Measurements from ENCODE around the gene IRAK2. TPM values are rescaled to one million over a fixed set of nuclear protein-coding genes. Genes with fewer than 3 reads are reported as not detected.

The IRAK2 gene
- total RNA-seq, 1 experiment from 2014 or later = 0.61 TPM

DNA sequence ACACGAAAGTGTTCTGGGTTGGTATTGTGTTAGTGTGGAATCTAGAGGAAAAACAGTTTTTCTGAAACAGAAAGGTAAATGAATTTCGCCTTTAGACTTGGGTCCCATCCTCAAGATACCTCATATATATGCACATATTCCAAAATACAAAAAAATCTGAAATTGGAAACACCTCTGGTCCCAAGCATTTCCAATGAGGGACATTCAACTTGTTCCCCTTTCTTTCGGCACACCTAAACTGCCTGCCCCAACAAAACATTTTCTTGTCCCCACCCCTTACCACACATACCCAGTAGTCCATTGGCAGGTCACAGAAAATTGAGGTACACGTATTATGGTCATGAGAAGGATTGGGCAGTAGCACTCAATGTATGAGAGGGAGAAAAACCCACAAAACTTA lies 9.1 kb upstream of the IRAK2 start:
- H3K23ac ChIP-seq (ENCODE audit: insufficient read length, low read depth, low read length) = no peak overlapping the region
- no peaks in the 10 kb centered on the region for H3K4me1 ChIP-seq (ENCODE audit: insufficient read depth, low read length)
- H3K9me3 ChIP-seq (ENCODE audit: control insufficient read depth, low read depth, low read length) = no peaks in the 10 kb centered on the region
- WGBS (ENCODE audit: extremely low coverage, insufficient read length, low lambda C conversion rate) = no CpG with 5 or more reads among the region's 4 CpGs
- no peak overlapping the region for H3K27ac ChIP-seq (ENCODE audit: insufficient read length, low read depth, low read length)
- H2AK5ac ChIP-seq (ENCODE audit: insufficient read length, low read length) = no peak overlapping the region
- H2BK20ac ChIP-seq (ENCODE audit: low read depth, low read length, poor library complexity, severe bottlenecking) = no peak overlapping the region
- no peak overlapping the region for H3K18ac ChIP-seq (ENCODE audit: insufficient read length, low read depth, low read length)
- no peak overlapping the region for H3K56ac ChIP-seq (ENCODE audit: insufficient read length, low read depth, low read length)
- no peaks in the 10 kb centered on the region for H3K27me3 ChIP-seq (ENCODE audit: insufficient read depth, low read length)
- peaks cover 13 to 35% (median 23%) of the 10 kb centered on the region in 3 experiments; a peak in 6 of 7 replicates for H3K36me3 Mint-ChIP-seq (ENCODE audit: insufficient read depth in 1 of 3, low read depth in 3 of 3)
- no peaks in the 10 kb centered on the region for H3K23me2 ChIP-seq (ENCODE audit: insufficient read length, low read depth, low read length, poor library complexity, severe bottlenecking)
- no peak overlapping the region for H3K9ac ChIP-seq (ENCODE audit: extremely low read depth, insufficient read length, low read length)
- no peak overlapping the region for H3K4me3 Mint-ChIP-seq
- H4K5ac ChIP-seq (ENCODE audit: insufficient read length, low read depth, low read length) = no peak overlapping the region
- no peak for DNase-seq
- H2BK5ac ChIP-seq (ENCODE audit: insufficient read length, low read length) = no peak overlapping the region
- no peak overlapping the region for H2AFZ ChIP-seq (ENCODE audit: low read length)
- H3T11ph ChIP-seq (ENCODE audit: low read length) = no peak overlapping the region
- H3K4ac ChIP-seq (ENCODE audit: low read depth, low read length) = no peak overlapping the region
- no peaks in the 10 kb centered on the region for H3K79me2 ChIP-seq (ENCODE audit: insufficient read depth, low read length)
- H2BK120ac ChIP-seq (ENCODE audit: low read depth, low read length, poor library complexity, severe bottlenecking) = no peak overlapping the region
- H3K4me2 ChIP-seq (ENCODE audit: insufficient read depth, insufficient read length, low read length) = no peak overlapping the region
- H2BK15ac ChIP-seq (ENCODE audit: low read depth, low read length) = no peak overlapping the region
- no peaks in the 10 kb centered on the region for H3K79me1 ChIP-seq (ENCODE audit: insufficient read depth, low read depth, low read length, poor library complexity, severe bottlenecking)
- no peaks in the 10 kb centered on the region for H3K4me1 Mint-ChIP-seq
- H4K8ac ChIP-seq (replicated peaks; ENCODE audit: insufficient read length, low read depth, low read length) = no peak overlapping the region
- H3K14ac ChIP-seq (ENCODE audit: insufficient read depth, low read length) = no peak overlapping the region
- no peaks in the 10 kb centered on the region for H4K20me1 ChIP-seq (ENCODE audit: control insufficient read depth, insufficient read depth, insufficient read length)
- H3K27ac Mint-ChIP-seq = no peak overlapping the region
- TF ChIP-seq, protein P1, sequence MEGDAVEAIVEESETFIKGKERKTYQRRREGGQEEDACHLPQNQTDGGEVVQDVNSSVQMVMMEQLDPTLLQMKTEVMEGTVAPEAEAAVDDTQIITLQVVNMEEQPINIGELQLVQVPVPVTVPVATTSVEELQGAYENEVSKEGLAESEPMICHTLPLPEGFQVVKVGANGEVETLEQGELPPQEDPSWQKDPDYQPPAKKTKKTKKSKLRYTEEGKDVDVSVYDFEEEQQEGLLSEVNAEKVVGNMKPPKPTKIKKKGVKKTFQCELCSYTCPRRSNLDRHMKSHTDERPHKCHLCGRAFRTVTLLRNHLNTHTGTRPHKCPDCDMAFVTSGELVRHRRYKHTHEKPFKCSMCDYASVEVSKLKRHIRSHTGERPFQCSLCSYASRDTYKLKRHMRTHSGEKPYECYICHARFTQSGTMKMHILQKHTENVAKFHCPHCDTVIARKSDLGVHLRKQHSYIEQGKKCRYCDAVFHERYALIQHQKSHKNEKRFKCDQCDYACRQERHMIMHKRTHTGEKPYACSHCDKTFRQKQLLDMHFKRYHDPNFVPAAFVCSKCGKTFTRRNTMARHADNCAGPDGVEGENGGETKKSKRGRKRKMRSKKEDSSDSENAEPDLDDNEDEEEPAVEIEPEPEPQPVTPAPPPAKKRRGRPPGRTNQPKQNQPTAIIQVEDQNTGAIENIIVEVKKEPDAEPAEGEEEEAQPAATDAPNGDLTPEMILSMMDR (conservative IDR thresholded peaks at IDR 0.05) = no peak
- H3K27me3 Mint-ChIP-seq (ENCODE audit: low read depth) = no peaks in the 10 kb centered on the region
- H2BK12ac ChIP-seq (ENCODE audit: insufficient read length, low read depth, low read length) = no peak overlapping the region
- H4K91ac ChIP-seq (ENCODE audit: insufficient read length, low read depth, low read length) = no peak overlapping the region
- H3K9me3 Mint-ChIP-seq = no peaks in the 10 kb centered on the region

Measured in H9 (cell line).